Upper lobe of right lung (tissue), 1 donor: ENCODE results near the gene CGNL1. TPM values are rescaled to one million over a fixed set of nuclear protein-coding genes. Genes with fewer than 3 reads are reported as not detected.

Source experiments
- ATAC-seq: fragments of 200-7000 bp; cut with Tn5 transposase; one replicate; pipeline ENCODE4 v1.9.1; 2020; ENCODE audit warnings: mild to moderate bottlenecking, moderate library complexity
- DNase-seq: peaks from one replicate; pipeline ENCODE4 v3.0.0-alpha.2; 2020
- H3K27ac ChIP-seq: fragments of 200-600 bp; one replicate; pipeline ENCODE4 v1.8.0; 2022
- H3K27me3 ChIP-seq: fragments of 200-600 bp; one replicate; pipeline ENCODE4 v1.8.0; 2022; ENCODE audit warnings: mild to moderate bottlenecking
- H3K36me3 ChIP-seq: fragments of 200-600 bp; one replicate; pipeline ENCODE4 v1.8.0; 2022
- H3K4me1 ChIP-seq: fragments of 200-600 bp; one replicate; pipeline ENCODE4 v1.8.0; 2022
- H3K4me3 ChIP-seq: fragments of 200-600 bp; one replicate; pipeline ENCODE4 v1.8.0; 2022; ENCODE audit warnings: mild to moderate bottlenecking
- H3K9me3 ChIP-seq: fragments of 200-600 bp; one replicate; pipeline ENCODE4 v1.8.0; 2022
- intact Hi-C: fragments of 100-400 bp; cut with DNase I; formaldehyde crosslinking; loops from one replicate; pipeline ENCODE4 v1.11.0; 2022
- total RNA-seq: library from RNA; stranded (reverse); fragmentation: NEBNext Ultra II Directional; extraction: Animal tissue kit (Norgen Biotek cat#: 25700); gene quantifications from one replicate; pipeline ENCODE4 v1.2.1, GENCODE V29; 2021
- TF ChIP-seq, protein P1 (sequence below): fragments of 200-600 bp; IDR thresholded peaks from one replicate; pipeline ENCODE4 v1.8.0; 2022; ENCODE audit warnings: antibody characterized with exemption
- donor health status: DM: no; HTN: yes; CAD: no; lungs with severe emphysema.

The CGNL1 gene
- total RNA-seq, 1 donor from 2014 or later, result 54.9 TPM

GRCh38 chr15:57495041-57495440 is 118.7 kb downstream of the CGNL1 start:
- H3K27ac ChIP-seq, result no peak overlapping the region

GRCh38 chr15:57495554-57496165 is 119.4 kb downstream of the CGNL1 start:
- no peaks in the 10 kb centered on the region for H3K9me3 ChIP-seq
- no peak overlapping the region for H3K27ac ChIP-seq
- ATAC-seq (no peak), DNase-seq (no peak)
- H3K4me1 ChIP-seq, result peaks cover 20% of the 10 kb centered on the region
- no peaks in the 10 kb centered on the region for H3K27me3 ChIP-seq
- no peak overlapping the region for H3K4me3 ChIP-seq
- intact Hi-C loops, result no loop called here
- no peaks in the 10 kb centered on the region for H3K36me3 ChIP-seq
- TF ChIP-seq, protein P1, sequence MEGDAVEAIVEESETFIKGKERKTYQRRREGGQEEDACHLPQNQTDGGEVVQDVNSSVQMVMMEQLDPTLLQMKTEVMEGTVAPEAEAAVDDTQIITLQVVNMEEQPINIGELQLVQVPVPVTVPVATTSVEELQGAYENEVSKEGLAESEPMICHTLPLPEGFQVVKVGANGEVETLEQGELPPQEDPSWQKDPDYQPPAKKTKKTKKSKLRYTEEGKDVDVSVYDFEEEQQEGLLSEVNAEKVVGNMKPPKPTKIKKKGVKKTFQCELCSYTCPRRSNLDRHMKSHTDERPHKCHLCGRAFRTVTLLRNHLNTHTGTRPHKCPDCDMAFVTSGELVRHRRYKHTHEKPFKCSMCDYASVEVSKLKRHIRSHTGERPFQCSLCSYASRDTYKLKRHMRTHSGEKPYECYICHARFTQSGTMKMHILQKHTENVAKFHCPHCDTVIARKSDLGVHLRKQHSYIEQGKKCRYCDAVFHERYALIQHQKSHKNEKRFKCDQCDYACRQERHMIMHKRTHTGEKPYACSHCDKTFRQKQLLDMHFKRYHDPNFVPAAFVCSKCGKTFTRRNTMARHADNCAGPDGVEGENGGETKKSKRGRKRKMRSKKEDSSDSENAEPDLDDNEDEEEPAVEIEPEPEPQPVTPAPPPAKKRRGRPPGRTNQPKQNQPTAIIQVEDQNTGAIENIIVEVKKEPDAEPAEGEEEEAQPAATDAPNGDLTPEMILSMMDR, result no peak

More at GRCh38 chr15:57495041-57495440, 118.7 kb downstream of the CGNL1 start:
- Histone ChIP-seq H3K4me3 (no peak overlapping the region), H3K9me3 (no peaks in the 10 kb centered on the region), H3K27me3 (no peaks in the 10 kb centered on the region), H3K36me3 (no peaks in the 10 kb centered on the region), H3K4me1 (peaks cover 20% of the 10 kb centered on the region)
- no peak for ATAC-seq
- intact Hi-C loops, result no loop called here
- DNase-seq, result no peak
- TF ChIP-seq, protein P1, result no peak

GRCh38 chr15:57496594-57496945 is 120.3 kb downstream of the CGNL1 start:
- no peak for DNase-seq
- Histone ChIP-seq H3K4me1 (peaks cover 20% of the 10 kb centered on the region), H3K4me3 (no peak overlapping the region), H3K9me3 (no peaks in the 10 kb centered on the region), H3K27me3 (no peaks in the 10 kb centered on the region), H3K36me3 (no peaks in the 10 kb centered on the region), H3K27ac (peak overlapping the region; percentile 60)
- ATAC-seq, result no peak
- TF ChIP-seq, protein P1, result no peak
- intact Hi-C loops, result no loop called here

GRCh38 chr15:57496946-57497869 is 120.9 kb downstream of the CGNL1 start:
- Histone ChIP-seq H3K36me3 (no peaks in the 10 kb centered on the region), H3K27me3 (no peaks in the 10 kb centered on the region), H3K4me1 (peaks cover 20% of the 10 kb centered on the region), H3K9me3 (no peaks in the 10 kb centered on the region), H3K27ac (peak overlapping the region; percentile 60), H3K4me3 (no peak overlapping the region)
- DNase-seq (no peak), ATAC-seq (peak; percentile 79)
- TF ChIP-seq, protein P1, result no peak
- intact Hi-C loops, result no loop called here

DNA sequence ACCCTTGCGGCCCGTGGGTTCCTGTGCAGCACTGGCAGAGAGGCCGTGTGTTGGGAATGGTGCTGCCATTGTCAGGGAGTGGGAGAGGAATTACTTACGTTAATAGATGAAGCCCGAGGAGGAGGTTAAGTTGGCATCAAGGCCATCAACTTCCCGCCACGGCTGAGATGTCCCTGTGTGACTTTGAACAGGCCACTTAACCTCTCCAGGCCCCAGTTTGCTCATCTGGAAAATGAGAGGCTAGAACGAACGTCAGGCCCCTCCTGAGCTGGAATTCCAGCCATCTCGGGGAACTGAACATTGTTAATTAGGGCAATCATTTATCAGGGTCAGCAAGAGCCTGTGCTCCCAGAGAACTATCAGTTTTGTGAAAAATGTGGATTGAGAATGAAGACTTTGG is 124.0 kb downstream of the CGNL1 start:
- Histone ChIP-seq H3K36me3 (no peaks in the 10 kb centered on the region), H3K27ac (no peak overlapping the region), H3K4me1 (peaks cover 30% of the 10 kb centered on the region), H3K9me3 (no peaks in the 10 kb centered on the region), H3K27me3 (no peaks in the 10 kb centered on the region), H3K4me3 (no peak overlapping the region)
- no peak for ATAC-seq
- intact Hi-C loops, result no loop called here
- DNase-seq, result no peak
- TF ChIP-seq, protein P1, result no peak
